ENCODE data around the gene TAF3.

TAF3 gene

DNA sequence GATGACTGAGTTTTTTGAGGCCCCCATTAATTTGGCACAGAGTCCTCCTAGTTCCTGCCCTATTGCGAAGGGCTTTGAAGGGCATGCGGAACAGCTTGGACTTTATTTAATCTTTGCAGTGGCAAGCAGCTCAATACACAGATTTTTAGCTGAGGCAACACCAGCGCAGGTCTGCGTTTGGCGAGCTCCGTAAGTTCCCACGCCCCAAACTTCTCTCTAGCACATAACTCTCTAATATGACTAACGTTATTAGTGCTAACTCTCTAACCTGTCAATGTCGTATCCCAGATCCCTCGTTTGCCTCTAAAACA is 366 bp upstream of the TAF3 start:
- Histone ChIP-seq H3K27me3 (ENCODE audit: insufficient read depth, low read length) (no peaks in the 10 kb centered on the region; the same call in 1 of the 2 replicates), H3K9me3 (ENCODE audit: insufficient read depth, low read depth, low read length) (no peaks in the 10 kb centered on the region), H3K9ac (ENCODE audit: low read depth, low read length) (peak overlapping the region; percentile 80; the same call in 1 of the 2 replicates), H3K36me3 (ENCODE audit: insufficient read depth, low read depth, low read length) (no peaks in the 10 kb centered on the region; the same call in 1 of the 2 replicates), H3K4me1 (ENCODE audit: insufficient read depth, low read length) (peaks cover 9% of the 10 kb centered on the region), H3K4me3 (ENCODE audit: low read length) (peak overlapping the region; percentile 97), H3K27ac (ENCODE audit: low read length) (no peak overlapping the region)

DNA sequence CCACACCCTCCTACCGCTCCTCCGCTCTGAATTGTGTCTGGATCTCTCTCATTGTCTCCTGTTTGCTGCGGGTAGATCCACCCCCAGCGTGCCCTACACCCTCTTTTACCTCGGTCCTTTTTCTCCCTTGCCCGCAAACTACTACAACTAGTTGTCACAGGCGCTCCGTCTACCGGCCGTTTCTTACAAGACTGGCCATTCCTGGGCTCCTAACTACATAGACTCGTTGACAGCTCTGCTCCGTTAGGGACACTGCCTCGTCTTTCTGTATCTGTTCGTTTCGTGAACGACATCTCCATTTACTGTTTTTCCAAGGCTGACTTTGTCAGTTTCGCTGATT is 786 bp downstream of the TAF3 start:
- Histone ChIP-seq H3K27ac (ENCODE audit: low read length) (no peak overlapping the region), H3K9me3 (ENCODE audit: insufficient read depth, low read depth, low read length) (no peaks in the 10 kb centered on the region), H3K27me3 (ENCODE audit: insufficient read depth, low read length) (no peaks in the 10 kb centered on the region), H3K36me3 (ENCODE audit: insufficient read depth, low read depth, low read length) (peaks cover 4% of the 10 kb centered on the region; the same call in 1 of the 2 replicates), H3K4me3 (ENCODE audit: low read length) (peak overlapping the region; percentile 97), H3K9ac (ENCODE audit: low read depth, low read length) (peak overlapping the region; percentile 84; the same call in 1 of the 2 replicates), H3K4me1 (ENCODE audit: insufficient read depth, low read length) (peaks cover 9% of the 10 kb centered on the region)

DNA sequence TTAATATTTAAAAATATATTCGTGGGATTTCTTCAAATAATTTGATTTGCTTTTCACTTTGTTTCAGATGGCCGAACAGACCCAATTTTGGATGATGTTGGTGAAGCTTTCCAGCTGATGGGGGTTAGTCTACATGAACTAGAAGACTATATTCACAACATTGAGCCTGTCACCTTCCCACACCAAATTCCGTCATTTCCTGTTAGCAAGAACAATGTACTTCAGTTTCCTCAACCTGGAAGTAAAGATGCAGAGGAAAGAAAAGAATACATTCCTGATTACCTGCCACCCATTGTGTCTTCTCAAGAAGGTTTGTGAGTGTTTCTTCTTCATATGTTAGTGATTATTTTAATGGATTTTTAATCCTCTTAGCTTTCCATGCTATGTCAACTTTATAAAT is 5.9 kb downstream of the TAF3 start:
- peaks cover 24% of the 10 kb centered on the region for H3K36me3 ChIP-seq (ENCODE audit: insufficient read depth, low read depth, low read length)
- H3K27ac ChIP-seq (ENCODE audit: low read length) = no peak overlapping the region
- no peaks in the 10 kb centered on the region for H3K27me3 ChIP-seq (ENCODE audit: insufficient read depth, low read length)
- no peak overlapping the region for H3K9ac ChIP-seq (ENCODE audit: low read depth, low read length)
- H3K4me3 ChIP-seq (ENCODE audit: low read length) = no peak overlapping the region
- peaks cover 7% of the 10 kb centered on the region for H3K4me1 ChIP-seq (ENCODE audit: insufficient read depth, low read length)
- H3K9me3 ChIP-seq (ENCODE audit: insufficient read depth, low read depth, low read length) = no peaks in the 10 kb centered on the region

- H3K4me3 ChIP-seq (ENCODE audit: low read length) = no peak overlapping the region
- no peaks in the 10 kb centered on the region for H3K27me3 ChIP-seq (ENCODE audit: insufficient read depth, low read length)
- peaks cover 9% of the 10 kb centered on the region for H3K4me1 ChIP-seq (ENCODE audit: insufficient read depth, low read length)
- no peaks in the 10 kb centered on the region for H3K9me3 ChIP-seq (ENCODE audit: insufficient read depth, low read depth, low read length)
- H3K27ac ChIP-seq (ENCODE audit: low read length) = no peak overlapping the region
- H3K9ac ChIP-seq (ENCODE audit: low read depth, low read length) = no peak overlapping the region
- peaks cover 24% of the 10 kb centered on the region for H3K36me3 ChIP-seq (ENCODE audit: insufficient read depth, low read depth, low read length)
These were observed 8.7 kb downstream of the TAF3 start for GRCh38 chr10:7826971-7827370.

GRCh38 chr10:7829289-7829834 is 11.1 kb downstream of the TAF3 start:
- Histone ChIP-seq H3K27ac (ENCODE audit: low read length) (no peak overlapping the region), H3K36me3 (ENCODE audit: insufficient read depth, low read depth, low read length) (peaks cover 19% of the 10 kb centered on the region)

GRCh38 chr10:7832060-7832459 is 13.8 kb downstream of the TAF3 start:
- Histone ChIP-seq H3K9me3 (ENCODE audit: insufficient read depth, low read depth, low read length) (no peaks in the 10 kb centered on the region), H3K4me3 (ENCODE audit: low read length) (no peak overlapping the region), H3K27me3 (ENCODE audit: insufficient read depth, low read length) (no peaks in the 10 kb centered on the region), H3K27ac (ENCODE audit: low read length) (no peak overlapping the region), H3K36me3 (ENCODE audit: insufficient read depth, low read depth, low read length) (no peaks in the 10 kb centered on the region), H3K4me1 (ENCODE audit: insufficient read depth, low read length) (peaks cover 9% of the 10 kb centered on the region), H3K9ac (ENCODE audit: low read depth, low read length) (no peak overlapping the region)

More at GRCh38 chr10:7829289-7829834, 11.1 kb downstream of the TAF3 start:
- Histone ChIP-seq H3K4me3 (ENCODE audit: low read length) (no peak overlapping the region), H3K4me1 (ENCODE audit: insufficient read depth, low read length) (peaks cover 9% of the 10 kb centered on the region), H3K9ac (ENCODE audit: low read depth, low read length) (no peak overlapping the region), H3K27me3 (ENCODE audit: insufficient read depth, low read length) (no peaks in the 10 kb centered on the region), H3K9me3 (ENCODE audit: insufficient read depth, low read depth, low read length) (no peaks in the 10 kb centered on the region)

- no peaks in the 10 kb centered on the region for H3K36me3 ChIP-seq (ENCODE audit: insufficient read depth, low read depth, low read length)
- no peak overlapping the region for H3K4me3 ChIP-seq (ENCODE audit: low read length)
- no peak overlapping the region for H3K27ac ChIP-seq (ENCODE audit: low read length)
- H3K9ac ChIP-seq (ENCODE audit: low read depth, low read length) = no peak overlapping the region
- no peaks in the 10 kb centered on the region for H3K27me3 ChIP-seq (ENCODE audit: insufficient read depth, low read length)
- peaks cover 9% of the 10 kb centered on the region for H3K4me1 ChIP-seq (ENCODE audit: insufficient read depth, low read length)
- no peaks in the 10 kb centered on the region for H3K9me3 ChIP-seq (ENCODE audit: insufficient read depth, low read depth, low read length)
These were observed 14.9 kb downstream of the TAF3 start for GRCh38 chr10:7833210-7833609.

DNA sequence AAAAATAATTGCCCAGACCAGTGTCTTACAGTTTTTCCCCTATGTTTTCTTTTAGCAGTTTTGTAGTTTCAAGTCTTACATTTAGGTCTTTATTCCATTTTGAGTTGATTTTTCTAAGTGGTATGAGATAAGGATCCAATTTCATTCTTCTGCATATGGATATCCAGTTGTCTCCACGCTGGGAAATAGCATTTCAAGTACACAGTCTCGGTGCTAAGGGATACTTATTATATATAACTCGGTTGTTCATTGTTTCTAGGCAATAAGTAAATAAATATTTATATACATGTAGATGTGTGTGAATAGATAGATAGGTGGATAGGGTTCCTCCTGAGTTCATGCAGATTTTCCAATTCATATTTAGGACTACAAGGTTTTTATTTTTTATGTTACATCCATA is 16.0 kb downstream of the TAF3 start:
- no peak overlapping the region for H3K27ac ChIP-seq (ENCODE audit: low read length)
- H3K9me3 ChIP-seq (ENCODE audit: insufficient read depth, low read depth, low read length) = no peaks in the 10 kb centered on the region
- no peak overlapping the region for H3K9ac ChIP-seq (ENCODE audit: low read depth, low read length)
- peaks cover 7% of the 10 kb centered on the region for H3K4me1 ChIP-seq (ENCODE audit: insufficient read depth, low read length)
- H3K4me3 ChIP-seq (ENCODE audit: low read length) = no peak overlapping the region
- no peaks in the 10 kb centered on the region for H3K36me3 ChIP-seq (ENCODE audit: insufficient read depth, low read depth, low read length)
- H3K27me3 ChIP-seq (ENCODE audit: insufficient read depth, low read length) = no peaks in the 10 kb centered on the region

DNA sequence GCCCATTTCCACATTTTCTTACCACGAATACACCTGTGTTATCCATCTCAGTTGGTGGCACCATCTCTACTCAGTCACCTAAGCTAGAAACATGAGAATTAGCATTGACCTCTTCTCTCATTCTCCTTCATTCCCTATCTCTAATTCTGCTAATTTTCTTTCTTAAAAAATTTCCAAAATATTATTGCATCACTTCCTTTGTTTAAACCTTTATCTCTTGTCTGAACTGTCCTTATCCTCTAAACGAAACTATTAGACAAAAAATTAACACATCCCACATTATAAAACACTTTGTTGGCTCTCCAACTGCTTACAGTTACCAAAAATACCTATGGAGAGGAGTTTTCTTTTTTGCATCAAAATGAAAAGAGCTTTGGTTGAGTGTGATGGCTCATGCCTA is 18.3 kb downstream of the TAF3 start:
- no peaks in the 10 kb centered on the region for H3K36me3 ChIP-seq (ENCODE audit: insufficient read depth, low read depth, low read length)
- no peak overlapping the region for H3K9ac ChIP-seq (ENCODE audit: low read depth, low read length)

GRCh38 chr10:7846591-7846990 is 28.3 kb downstream of the TAF3 start:
- H3K9me3 ChIP-seq (ENCODE audit: insufficient read depth, low read depth, low read length) = no peaks in the 10 kb centered on the region
- H3K36me3 ChIP-seq (ENCODE audit: insufficient read depth, low read depth, low read length) = no peaks in the 10 kb centered on the region

More for the DNA sequence above, 18.3 kb downstream of the TAF3 start:
- H3K9me3 ChIP-seq (ENCODE audit: insufficient read depth, low read depth, low read length) = no peaks in the 10 kb centered on the region
- no peak overlapping the region for H3K27ac ChIP-seq (ENCODE audit: low read length)
- H3K4me1 ChIP-seq (ENCODE audit: insufficient read depth, low read length) = no peaks in the 10 kb centered on the region
- H3K27me3 ChIP-seq (ENCODE audit: insufficient read depth, low read length) = no peaks in the 10 kb centered on the region
- H3K4me3 ChIP-seq (ENCODE audit: low read length) = no peak overlapping the region

GRCh38 chr10:7853226-7853842 is 35.0 kb downstream of the TAF3 start:
- no peak overlapping the region for H3K4me3 ChIP-seq (ENCODE audit: low read length)
- H3K9ac ChIP-seq (ENCODE audit: low read depth, low read length) = no peak overlapping the region
- H3K9me3 ChIP-seq (ENCODE audit: insufficient read depth, low read depth, low read length) = no peaks in the 10 kb centered on the region
- peaks cover 19% of the 10 kb centered on the region for H3K4me1 ChIP-seq (ENCODE audit: insufficient read depth, low read length)
- no peaks in the 10 kb centered on the region for H3K36me3 ChIP-seq (ENCODE audit: insufficient read depth, low read depth, low read length)
- H3K27ac ChIP-seq (ENCODE audit: low read length) = no peak overlapping the region
- no peaks in the 10 kb centered on the region for H3K27me3 ChIP-seq (ENCODE audit: insufficient read depth, low read length)

More at GRCh38 chr10:7846591-7846990, 28.3 kb downstream of the TAF3 start:
- Histone ChIP-seq H3K27ac (ENCODE audit: low read length) (no peak overlapping the region), H3K4me3 (ENCODE audit: low read length) (no peak overlapping the region), H3K4me1 (ENCODE audit: insufficient read depth, low read length) (no peaks in the 10 kb centered on the region; the same call in 1 of the 2 replicates), H3K27me3 (ENCODE audit: insufficient read depth, low read length) (no peaks in the 10 kb centered on the region), H3K9ac (ENCODE audit: low read depth, low read length) (no peak overlapping the region)

- Histone ChIP-seq H3K4me3 (ENCODE audit: low read length) (no peak overlapping the region), H3K36me3 (ENCODE audit: insufficient read depth, low read depth, low read length) (no peaks in the 10 kb centered on the region), H3K27me3 (ENCODE audit: insufficient read depth, low read length) (no peaks in the 10 kb centered on the region), H3K27ac (ENCODE audit: low read length) (no peak overlapping the region), H3K4me1 (ENCODE audit: insufficient read depth, low read length) (peaks cover 19% of the 10 kb centered on the region), H3K9ac (ENCODE audit: low read depth, low read length) (no peak overlapping the region), H3K9me3 (ENCODE audit: insufficient read depth, low read depth, low read length) (no peaks in the 10 kb centered on the region)
These were observed 35.6 kb downstream of the TAF3 start for GRCh38 chr10:7853890-7854289.

All from iPS-20b (cell line).